GM19238 (cell line): Measurements from ENCODE around the gene CCDC150.
"Not testable (repeated sequence)": the region's sequence is repeated elsewhere in the genome, so short reads cannot be mapped to it uniquely, and the experiment has no call there.

Source experiments
- DNase-seq: peaks from one replicate; pipeline ENCODE4 v3.0.0; 2011; ENCODE audit warnings: low spot score; ENCODE audit not compliant: insufficient read length

CCDC150 gene

DNA sequence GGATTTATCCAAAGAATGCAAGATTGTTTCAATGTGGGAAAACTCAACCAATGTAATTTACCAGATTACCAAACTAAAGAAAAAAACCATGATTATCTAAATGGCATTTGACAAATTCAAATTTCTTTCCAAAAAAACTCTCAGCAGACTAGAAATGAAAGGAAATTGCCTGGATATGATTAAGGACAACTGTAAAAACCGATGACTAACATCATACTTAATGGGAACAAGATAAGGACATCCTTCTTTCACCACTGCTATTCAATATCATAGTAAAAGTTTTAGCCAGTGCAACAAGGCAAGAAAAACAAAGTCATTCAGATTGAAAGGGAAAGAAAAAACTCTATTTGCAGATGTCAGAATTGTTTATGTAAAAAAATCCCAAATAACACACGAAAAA is 4.4 kb upstream of the CCDC150 start:
- no peak for DNase-seq

DNA sequence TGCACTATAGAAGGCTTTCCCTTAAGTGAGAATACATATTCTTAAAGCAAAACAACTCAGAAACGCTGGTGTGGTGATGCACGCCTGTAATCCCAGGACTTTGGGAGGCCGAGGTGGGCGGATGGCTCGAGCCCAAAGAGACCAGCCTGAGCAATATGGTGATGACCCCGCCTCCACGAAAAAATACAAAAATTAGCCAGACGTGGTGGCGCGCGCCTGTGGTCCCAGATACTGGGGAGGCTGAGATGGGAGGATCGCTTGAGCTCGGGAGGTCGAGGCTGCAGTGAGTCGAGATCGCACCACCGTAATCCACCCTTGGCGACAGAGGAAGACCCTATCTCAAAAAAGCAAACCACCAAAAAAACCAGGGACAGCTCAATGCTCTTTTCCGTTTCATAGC is 750 bp upstream of the CCDC150 start:
- no peak for DNase-seq

DNA sequence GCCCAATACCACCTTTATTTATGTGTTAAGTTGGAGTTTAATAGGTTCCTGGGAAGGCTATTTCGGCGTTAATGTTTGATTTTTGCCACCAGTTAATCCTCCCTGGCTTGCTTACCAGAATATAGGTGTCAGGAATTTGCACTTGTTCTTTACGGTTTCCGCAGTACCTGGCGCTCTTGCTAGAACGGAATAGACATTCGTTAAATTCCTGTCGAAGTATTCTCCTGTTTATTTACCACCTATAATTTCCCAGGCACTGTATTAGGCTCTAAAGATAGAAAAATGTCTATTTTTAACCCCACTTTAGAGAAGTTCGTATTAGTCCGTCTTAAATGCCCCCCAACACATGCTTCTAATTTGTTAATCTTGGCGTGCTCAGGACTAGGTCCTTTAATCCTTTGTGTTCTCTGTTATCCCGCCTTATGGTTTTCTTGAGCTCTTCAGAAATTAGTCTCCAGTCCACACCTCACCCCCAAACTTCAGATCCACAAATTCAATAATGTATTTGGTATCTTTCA is 575 bp downstream of the CCDC150 start:
- no peak for DNase-seq

DNA sequence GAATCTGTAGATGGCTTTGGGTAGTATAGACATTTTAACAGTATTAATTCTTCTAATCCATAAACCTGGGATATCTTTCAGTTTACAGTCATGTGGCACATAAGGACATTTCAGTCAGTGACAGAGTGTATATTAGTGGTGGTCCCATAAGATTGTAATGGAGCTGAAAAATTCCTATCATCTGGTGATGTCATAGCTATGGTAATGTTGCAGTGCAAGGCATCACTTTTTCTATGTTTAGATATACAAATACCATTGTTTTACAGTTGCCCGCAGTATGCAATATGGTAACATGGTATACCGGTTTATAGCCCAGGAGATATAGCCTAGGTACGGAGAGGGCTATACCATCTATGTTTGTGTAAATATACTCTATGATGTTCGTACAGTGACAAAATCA is 9.7 kb downstream of the CCDC150 start:
- DNase-seq = no peak

DNA sequence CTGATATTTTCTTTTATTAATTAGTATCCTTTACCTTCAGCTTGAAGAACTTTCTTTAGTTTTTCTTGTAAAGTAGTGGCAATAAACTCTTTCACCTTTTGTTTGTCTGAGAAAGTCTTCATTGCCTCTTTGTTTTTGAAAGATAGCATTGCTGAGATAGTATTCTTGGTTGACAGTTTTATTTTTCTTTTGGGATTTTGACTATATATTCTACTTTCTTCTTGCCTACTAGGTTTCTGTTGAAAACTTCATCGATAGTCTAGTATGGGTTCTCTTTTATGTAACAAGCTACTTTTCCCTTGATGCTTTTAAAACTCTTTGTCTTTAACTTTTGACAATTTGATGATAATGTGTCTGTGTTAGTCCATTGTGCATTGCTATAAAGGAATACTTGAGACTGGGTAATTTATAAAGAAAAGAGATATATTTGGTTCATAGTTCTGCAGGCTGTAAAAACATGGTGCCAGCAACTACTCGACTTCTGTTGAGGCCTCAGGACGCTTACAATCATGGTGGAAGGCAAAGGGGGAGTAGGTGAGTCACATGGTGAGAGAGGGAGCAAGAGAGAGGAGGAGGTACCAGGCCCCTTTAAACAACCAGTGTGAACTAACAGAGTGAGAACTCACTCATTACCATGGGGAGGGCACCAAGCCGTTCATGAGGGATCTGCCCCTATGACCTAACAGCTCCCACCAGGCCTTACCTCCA is 12.0 kb downstream of the CCDC150 start:
- DNase-seq = no peak

DNA sequence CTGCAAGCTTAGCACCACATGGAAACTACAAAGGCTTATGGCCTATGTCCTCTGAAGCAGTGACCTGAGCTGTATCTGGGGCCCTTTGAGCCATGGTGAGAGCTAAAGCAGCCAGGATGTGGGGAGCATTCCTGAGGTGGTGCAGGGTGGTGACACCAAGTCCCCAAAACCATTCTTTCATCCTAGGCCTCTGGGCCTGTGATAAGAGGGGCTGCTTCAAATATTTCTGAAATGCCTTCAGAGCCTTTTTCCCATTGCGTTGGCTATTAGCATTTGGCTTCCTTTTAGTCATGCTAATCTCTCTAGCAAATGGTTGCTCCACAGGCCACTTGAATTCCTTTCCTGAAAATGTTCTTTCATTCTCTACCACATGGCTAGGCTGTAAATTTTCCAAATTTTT is 13.4 kb downstream of the CCDC150 start:
- no peak for DNase-seq

DNA sequence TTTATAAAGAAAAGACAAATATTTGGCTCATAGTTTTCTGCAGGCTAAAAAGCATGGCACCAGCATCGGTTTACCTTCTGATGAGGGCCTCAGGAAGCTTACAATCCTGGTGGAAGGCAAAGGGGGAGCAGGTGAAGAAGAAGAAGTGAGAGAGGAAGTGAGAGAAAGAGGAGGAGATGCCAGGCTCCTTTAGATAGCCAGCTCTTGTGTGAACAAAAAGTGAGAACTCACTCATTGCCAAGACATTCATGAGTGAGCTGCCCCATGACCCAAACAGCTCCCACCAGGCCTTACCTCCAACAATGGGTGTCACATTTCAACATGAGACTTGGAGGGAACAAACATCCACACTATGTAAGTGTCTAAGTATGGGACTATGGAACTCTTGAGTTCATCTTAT is 14.3 kb downstream of the CCDC150 start:
- no peak for DNase-seq

DNA sequence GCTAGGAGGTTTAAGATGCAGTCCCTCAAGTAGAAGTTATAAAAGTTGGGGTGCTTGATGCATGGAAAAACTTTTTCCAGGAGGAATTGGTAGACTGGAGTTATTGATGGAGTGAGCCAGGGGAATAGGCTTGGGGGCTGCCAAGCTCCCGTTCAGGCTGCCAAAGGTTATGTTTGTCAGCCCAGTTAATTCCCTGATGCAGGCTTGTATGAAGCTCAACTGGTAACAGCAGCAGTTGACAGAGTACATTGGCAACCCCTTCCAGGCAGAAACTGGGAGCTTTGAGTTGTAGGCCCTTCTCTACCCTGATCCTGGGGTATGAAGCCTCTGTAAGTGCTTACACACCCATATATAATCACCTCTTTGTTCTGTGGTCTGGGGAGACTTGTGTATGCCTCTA is 16.2 kb downstream of the CCDC150 start:
- no peak for DNase-seq

DNA sequence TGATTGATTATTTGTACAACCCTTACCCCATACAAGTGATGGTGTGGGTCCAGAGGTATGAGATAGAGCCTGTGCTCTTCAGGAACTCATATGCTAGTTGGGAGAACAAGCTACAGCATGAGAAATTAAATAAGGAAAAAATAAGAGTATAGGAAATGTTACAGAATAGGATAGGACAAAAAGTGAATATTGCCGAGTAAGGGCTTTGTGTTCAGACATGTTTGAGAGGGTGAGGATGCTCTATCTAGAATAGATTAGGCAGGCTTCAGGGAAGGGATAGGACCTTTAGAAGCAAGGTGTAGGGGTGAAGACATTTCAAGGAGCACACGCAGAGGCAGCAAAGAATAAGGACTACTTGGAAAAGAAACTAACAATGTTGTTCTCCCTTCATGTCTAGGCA is 17.8 kb downstream of the CCDC150 start:
- DNase-seq = no peak

DNA sequence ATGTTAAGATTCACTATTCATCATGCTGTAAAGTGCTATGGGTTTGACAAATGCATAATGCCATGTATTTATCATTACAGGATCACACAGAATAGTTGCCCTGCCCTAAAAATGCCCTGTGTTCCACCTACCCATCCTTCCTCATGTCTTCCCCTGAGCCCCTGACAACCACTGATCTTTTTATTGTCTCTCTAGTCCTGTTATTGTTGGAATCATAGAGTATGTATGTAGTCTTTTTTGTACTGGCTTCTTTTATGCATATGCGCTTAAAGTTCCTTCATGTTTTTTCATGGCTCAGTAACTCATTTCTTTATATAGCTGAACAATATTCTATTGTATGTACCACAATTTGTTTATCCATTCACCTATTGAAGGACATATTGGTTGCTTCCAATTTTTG is 20.3 kb downstream of the CCDC150 start:
- no peak for DNase-seq

DNA sequence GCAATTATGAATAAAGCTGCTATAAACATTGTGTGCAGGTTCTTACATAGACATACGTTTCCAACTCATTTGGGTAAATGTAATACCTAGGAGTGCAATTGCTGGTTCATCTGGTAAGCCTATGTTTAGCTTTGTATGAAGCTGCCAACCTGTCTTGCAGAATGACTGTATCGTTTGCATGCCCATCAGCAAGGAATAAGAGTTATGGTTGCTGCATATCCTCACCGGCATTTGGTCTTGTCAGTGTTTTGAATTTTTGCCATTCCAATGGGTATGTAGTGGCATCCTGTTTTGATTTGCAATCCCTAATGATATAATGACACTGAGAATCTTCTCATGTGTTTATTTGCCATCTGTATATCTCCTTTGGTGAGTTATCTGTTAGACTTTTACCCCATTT is 20.7 kb downstream of the CCDC150 start:
- DNase-seq = no peak

DNA sequence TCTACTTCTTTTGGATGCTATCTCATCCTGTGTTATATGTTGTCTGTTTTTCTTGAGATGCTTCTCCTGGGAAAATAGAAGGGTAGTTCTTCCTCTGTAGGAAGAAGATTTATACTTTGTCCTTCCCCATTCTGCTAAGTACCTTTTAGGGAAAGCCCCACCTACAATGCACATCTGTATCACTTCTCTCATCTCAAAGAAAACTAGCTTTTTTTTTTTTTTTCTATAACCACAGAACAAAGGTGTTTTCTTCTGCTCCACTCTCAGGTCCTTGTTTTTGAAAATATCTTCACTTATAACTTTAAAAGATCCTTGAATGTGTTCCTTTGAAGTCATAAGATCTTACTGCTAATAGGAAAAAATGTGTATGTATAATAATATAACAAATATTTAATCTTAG is 30.8 kb downstream of the CCDC150 start:
- DNase-seq = no peak

DNA sequence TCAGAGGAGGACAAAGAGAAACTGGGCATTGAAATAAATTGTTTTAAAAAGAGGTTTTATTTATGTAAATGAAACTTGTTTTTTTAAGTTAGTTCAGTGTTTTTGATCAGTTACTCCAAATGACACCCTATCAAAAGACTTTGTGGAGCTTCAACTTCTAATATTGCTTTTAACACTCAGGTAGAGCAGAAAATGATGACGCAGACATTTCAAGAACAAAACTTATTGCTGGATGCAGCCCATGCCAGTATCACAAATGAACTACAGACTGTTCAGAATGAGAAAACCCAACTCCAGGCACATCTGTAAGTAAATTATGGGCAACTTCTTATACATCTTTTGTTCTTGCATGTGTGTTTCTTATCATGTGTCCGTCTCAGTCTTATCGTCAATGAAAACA is 36.4 kb downstream of the CCDC150 start:
- DNase-seq = no peak

DNA sequence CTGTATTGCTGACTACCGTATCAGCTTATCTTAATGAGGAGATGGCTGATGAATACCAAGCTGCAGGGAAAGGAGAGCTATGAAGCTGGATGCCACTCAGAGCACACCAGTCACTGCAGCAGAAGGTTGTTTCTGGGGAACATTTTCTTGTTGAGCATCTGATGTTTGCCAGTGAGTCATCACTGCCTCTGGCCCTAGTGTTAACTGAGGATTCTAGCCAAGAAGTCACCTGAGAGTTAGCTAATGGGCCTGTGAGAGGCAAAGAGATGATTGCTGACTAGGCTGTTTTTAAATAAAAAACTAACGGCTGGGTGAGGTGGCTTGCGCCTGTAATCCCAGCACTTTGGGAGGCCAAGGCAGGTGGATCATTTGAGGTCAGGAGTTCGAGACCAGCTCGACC is 37.9 kb downstream of the CCDC150 start:
- no peak for DNase-seq

DNA sequence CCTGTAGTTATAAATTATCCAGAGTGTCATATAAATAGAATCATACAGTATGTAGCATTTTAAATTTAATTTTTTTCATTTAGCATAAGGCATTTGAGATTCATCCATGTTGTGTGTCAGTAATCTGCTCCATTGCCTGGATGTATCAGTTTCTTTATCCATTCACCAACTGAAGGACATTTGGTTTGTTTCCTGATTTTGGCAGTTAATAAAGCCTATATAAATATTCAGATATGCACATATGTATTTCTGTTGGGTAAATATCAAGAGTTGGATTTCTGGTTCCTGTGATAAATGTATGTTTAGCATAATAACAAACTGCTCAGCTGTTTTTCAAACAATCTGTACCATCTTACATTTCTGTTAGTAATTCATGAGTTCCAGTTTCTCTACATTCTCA is 39.9 kb downstream of the CCDC150 start:
- no peak for DNase-seq

DNA sequence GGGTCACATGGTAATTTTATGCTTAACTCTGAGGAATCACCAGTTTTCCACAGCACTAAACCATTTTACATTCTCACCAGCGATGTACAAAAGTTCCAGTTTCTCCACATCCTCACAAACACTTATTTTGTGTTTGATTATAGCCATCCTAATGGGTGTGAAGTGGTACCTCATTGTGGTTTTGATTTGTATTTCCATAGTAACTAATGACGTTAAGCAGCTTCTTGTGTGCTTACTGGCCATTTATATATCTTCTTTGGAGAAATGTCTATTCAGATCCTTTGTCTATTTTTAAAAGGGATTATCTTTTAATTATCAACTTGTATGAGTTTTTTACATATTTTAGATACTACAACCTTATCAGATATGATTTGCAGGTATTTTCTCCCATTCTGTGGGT is 42.0 kb downstream of the CCDC150 start:
- no peak for DNase-seq

DNA sequence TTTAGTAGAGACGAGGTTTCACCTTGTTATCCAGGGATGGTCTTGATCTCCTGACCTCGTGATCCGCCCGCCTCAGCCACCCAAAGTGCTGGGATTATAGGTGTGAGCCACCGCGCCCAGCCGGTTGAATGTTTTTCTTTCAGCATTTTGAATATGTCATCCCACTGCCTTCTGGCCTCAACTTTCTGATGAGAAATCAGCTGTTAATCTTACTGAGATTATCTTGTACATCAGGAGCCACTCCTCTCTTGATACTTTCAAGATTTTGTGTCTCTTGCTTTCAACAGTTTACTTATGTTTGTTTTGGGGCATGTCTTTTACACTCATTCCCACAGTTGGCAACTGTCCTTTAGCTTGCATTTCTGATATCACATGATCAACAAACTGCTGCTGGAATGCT is 46.3 kb downstream of the CCDC150 start:
- no peak for DNase-seq

DNA sequence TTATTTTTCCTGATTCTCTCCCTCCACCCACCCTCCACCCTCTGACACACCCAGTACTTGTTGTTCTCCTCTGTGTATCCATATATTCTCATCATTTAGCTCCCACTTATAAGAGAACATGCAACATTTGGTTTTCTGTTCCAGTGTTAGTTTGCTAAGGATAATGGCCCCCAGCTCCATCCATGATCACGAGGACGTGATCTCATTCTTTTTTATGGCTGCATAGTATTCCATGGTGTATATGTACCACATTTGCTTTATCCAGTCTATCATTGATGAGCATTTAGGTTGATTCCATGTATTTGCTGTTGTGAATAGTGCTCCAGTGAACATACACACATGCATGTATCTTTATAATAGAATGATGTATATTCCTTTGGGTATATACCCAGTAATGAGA is 47.2 kb downstream of the CCDC150 start:
- not testable (repeated sequence) for DNase-seq

DNA sequence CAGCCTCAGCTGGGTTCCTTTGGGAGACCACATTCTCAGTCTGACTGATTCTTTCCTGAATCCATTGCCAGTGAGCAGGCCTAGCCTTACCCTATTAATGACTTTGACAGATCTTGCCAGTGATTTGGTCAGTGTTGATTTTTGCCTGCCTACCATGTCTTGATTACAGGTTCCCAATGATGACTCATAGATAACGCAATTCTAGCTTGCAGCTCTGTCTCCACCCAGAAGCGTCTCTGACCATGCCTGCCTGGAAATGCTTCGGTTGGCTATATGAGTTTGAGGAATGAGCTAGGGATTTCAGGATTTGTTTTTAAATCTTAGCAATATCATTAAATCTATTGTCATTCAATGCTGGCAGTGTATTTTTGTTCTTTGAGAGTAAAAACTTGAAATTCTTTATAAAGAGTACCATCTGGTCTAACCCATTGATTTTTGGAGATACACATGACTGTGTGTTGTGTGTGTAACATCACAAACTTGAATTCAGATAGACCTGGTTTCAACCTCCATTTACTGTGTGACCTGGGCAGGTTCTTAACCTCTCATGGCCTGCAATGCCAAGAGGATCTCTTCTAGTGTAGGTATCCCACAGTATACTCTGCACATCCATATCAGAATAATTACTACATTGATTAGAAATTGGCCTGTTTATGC is 57.0 kb downstream of the CCDC150 start:
- no peak for DNase-seq

DNA sequence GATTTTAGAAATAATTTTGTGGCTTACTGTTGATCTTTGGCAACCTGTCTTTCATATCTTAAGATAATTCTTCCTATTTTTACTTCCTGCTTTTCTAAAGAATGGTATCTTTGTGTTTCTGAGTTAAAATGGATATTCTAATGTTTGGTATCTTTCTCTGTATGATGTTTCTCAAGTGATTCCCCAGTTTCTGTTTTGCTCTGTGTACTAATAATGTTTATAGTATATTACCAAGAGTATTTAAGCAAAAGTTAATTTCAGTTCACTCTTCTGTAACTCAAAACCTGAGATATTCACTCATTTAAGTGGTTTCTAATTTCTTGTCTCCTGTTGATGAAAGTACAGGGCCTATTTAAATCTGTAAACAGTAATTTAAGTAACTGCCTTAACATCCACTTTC is 58.3 kb downstream of the CCDC150 start:
- DNase-seq = no peak

DNA sequence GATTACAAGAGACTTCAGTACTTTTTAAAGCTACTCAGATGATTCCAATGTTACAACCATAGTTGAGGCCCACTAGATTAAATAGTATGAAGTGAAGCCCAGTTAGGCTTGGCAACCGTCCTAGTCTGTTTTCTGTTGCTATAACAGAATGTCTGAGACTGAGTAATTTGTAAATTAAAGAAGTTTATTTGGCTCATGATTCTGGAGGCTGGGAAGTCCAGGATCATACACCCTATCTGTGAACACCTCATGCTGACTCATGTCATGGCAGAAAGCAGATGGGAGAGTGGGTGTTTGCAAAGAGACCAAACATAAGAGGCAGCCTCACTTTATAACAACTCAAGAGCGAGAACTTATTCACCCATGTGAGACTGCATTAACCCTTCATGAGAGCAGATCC is 63.1 kb downstream of the CCDC150 start:
- DNase-seq = no peak

DNA sequence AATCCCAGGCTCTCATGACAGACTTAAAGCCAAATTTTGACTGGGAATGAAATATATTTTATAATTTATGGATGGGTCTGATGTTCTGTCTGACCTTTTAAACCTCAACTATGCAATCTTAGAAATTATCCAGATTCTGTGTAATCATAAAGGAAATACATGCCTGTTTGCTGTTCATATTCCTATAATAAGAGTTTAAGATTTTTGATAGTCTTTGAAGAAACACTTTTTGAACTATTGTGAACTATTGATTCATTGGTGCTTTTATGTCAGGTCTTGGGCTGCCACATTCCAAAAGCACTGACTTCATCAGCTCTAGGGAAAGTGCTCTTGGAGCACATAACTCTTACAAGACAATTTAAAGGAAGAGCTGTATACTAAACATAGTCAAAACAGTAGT is 64.2 kb downstream of the CCDC150 start:
- DNase-seq = no peak

DNA sequence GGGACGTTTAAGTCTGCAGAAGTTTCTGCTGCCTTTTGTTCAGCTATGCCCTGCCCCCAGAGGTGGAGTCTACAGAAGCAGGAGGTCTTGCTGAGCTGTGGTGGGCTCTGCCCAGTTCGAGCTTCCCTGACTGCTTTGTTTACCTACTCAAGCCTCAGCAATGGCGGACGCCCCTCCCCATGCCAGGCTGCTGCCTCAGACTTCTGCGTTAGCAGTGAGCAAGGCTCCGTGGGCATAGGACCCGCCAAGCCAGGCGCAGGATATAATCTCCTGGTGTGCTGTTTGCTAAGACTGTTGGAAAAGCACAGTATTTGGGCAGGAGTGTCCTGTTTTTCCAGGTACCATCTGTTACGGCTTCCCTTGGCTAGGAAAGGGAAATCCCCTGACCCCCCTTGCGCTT is 70.5 kb downstream of the CCDC150 start:
- DNase-seq = not testable (repeated sequence)
